Skin of body (tissue), 2 donors: ENCODE results near the gene AP1G1. TPM values are rescaled to one million over a fixed set of nuclear protein-coding genes. Genes with fewer than 3 reads are reported as not detected.
A peak's percentile ranks its signal among the peaks of the same experiment; 100 is the strongest.

Experiments
- DNase-seq: peaks from one replicate; lab custom pipeline; 2025; lab: John Stamatoyannopoulos, UW
- total RNA-seq: library from RNA; depleted of rRNA; stranded (reverse); fragments of >200 nt; gene quantifications from one replicate; pipeline ENCODE4 v1.2.3, GENCODE V29; 2014

The AP1G1 gene
- total RNA-seq, 1 donor from 2014 or later = 76.7 TPM

DNA sequence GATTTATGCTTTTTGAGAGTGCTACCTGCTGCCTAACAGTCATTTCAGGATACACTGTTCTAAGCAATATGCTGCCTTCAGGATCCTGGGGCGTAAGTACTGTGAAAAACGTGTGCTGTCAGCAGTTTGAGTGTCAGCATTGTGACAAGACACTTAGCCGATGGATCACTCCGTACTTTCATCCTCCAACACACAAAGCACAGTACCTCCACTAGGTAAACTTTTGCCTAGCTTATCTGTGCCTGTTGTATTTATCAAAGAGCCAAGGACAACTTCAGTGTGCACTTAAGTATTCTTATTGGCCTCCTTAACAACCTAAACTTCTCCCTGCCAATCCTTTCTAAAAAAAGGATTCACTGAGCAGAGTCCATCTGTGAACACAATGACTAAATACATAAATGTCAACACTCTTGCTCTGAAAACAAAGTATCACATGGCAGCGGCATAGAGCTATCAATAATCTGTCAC is 50.3 kb downstream of the AP1G1 start:
- no peak for DNase-seq

- DNase-seq = no peak
These were observed 54.0 kb downstream of the AP1G1 start for GRCh38 chr16:71754652-71755051.

GRCh38 chr16:71754108-71754507 is 54.5 kb downstream of the AP1G1 start:
- no peak for DNase-seq

DNA sequence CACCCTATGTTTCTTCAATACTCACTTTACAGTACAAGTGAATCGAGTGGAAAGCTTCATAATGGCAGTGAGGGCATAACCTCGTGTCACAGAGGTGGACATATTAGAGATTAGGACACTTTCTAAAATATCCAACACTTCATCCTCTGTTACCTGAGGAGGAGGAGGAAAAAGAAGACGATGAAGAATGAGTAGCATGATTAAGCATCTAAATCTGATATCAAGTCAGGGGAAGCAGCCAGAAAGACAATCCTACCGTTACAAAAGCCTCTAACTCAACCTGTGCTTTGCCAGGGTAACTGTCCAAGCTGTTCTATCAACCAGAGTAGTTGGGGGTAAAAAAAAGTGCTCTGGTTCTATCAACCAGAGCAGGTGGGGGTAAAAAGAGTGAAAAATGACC is 60.4 kb downstream of the AP1G1 start:
- no peak for DNase-seq

- no peak for DNase-seq
These were observed 62.1 kb downstream of the AP1G1 start for GRCh38 chr16:71746442-71747046.

GRCh38 chr16:71738855-71739254 is 69.8 kb downstream of the AP1G1 start:
- DNase-seq = no peak

- DNase-seq = no peak
These were observed 71.1 kb downstream of the AP1G1 start for GRCh38 chr16:71737501-71737900.

GRCh38 chr16:71734511-71734910 is 74.1 kb downstream of the AP1G1 start:
- no peak for DNase-seq

DNA sequence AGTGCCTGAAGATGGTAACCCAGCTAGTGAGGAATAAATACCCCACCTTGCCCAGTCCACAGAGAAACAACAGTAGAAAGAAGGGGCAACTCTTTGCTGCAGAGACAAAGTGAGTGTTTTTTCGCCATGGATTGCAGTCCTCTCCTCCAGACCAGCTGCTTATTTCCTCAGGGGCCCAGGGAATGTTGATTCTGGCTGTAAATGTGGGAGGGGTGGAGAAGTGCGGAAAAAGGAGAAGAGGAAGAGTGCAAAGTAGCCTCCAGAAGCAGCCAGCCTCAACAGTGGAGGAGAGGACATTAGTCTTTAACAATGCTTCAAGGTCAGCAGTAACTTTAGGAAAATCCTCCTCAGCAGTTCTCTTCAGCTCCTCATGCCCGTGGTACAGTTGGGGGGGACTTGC is 76.0 kb downstream of the AP1G1 start:
- no peak for DNase-seq

DNA sequence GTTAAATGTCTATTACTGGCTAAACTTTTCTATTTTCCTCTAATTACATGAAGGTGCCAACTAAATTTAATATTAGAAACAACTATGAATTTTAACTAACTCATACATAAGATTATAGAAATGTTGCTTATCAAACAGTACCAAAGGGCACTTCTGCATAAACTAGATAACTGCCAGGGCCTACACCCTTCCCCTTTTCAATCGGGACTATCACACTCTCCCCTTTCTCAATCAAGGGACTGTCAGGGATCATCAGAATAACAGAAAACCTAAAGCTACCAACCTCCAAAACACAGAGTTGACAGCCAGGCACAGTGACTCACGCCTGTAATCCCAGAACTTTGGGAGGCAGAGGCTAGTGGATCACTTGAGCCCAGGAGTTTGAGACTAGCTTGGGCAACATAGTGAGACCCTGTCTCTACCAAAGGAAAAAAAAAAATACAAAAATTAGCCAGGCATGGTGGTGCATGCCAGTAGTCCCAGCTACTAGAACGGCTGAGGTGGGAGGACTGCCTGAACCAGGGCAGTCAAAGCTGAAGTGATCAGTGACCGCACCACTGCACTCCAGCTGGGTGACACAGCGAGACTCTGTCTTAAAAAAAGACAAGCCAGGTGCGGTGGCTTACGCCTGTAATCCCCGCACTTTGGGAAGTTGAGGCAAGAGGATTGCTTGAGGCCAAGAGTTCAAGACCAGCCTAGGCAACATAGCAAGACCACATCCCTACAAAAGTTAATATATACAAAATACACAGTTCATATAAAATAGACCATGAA is 80.9 kb downstream of the AP1G1 start:
- DNase-seq = no peak

DNA sequence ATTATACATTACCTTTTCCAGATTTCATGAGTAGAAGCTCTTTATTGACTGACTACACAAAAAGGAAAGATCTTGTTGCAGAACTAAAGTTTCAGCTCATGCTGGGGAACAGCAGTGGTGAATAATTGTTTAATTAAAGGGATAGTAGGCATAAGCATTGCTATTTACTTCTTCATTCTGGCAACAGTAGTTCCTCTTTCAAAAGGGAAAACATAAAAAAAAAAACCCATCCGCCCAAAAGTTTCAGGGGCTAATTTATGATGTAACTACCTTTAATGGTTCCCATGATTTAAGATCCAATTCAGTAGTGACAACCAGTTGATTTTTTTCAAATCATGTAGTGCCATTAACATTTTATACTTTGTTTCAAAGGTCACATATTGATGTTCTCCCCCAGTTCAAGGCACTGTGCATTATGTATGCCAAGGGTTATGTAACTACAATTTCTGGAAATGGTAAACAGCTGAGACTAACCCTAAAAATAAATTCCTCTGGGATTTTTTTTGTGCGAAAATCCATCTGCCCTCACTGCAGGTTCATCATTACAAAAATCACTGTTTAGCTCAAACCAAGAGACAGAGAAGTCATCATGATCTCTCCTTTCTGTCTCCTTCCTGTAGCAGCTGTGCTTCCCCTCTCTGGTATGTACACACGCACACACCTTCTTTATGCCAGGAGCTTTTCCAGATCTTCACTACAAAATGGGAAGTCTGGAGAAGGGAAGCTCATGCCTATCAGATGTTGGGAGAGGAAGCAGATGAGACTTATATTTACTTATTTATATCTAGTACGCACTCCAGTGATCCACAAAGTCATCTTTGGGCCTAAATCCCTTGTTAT is 81.9 kb downstream of the AP1G1 start:
- DNase-seq = no peak

DNA sequence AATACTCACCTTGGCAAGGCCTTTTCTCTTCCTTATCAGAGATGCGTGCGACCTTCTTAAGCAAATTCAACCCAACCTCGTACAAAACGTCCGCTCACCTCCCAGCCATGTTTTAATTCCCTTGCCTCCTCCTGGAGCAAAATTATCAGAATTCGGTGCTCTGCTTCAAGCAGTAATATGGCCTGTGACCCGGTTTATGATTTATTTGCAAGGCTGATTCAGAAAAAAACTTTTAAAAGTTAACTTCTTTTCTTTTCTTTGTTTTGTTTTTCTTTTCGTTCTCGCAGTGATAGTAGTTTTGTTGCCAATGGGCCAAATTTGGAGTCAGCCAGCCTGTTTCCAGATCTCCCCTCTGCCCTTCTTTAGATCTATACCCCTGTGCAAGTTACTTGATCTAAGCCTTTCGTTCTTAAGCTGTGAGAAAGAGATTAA is 84.3 kb downstream of the AP1G1 start, which contains the start of gene PHLPP2:
TSS of gene PHLPP2 (minus strand) at position 382 of the 432 bp plus-strand sequence. CDS start 9,906 bp downstream, outside the sequence.
- no peak for DNase-seq

DNA sequence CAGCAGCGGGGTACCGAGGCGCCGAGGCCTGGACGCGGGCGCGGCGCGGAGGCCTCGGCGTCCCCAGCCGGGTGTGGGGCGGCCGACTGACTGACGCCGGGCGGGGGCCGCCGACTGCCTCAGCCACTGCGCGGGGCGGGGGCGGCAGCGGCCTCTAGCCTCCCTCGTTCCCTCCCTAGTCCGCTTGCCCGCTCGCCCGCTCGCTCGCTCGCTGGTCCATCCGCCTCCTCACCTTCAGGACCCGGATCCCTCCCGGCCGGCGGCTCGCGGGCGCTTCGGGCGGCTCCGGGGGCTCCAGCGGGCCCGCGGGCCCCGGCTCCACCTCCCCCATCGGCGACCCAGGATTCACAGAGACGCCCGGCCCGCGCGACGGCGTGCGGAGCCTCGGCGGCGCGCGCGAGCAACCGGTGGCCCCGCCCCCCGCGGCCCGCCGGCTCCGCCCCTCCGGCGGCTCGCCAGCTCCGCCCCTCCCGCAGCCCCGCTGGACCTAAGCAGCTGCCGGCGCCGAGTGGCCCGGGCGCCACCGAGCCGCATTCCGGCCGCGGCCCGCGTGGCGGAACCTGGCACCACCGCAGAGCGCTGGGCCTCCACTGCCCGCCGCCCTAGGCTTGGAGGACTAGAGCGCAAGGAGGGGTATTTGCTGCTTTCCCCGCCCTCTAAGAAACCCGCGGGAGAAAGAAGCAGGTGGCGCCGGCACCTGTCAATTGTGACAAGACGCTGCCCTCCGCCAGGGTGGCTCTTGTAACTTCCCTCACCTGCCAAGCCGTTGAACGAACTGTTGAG is 84.9 kb downstream of the AP1G1 start:
- DNase-seq = peak; percentile 41

- peak; percentile 39 for DNase-seq
These were observed 85.7 kb downstream of the AP1G1 start for GRCh38 chr16:71722801-71723536.

- no peak for DNase-seq
These were observed 87.4 kb downstream of the AP1G1 start for GRCh38 chr16:71721066-71721740.

DNA sequence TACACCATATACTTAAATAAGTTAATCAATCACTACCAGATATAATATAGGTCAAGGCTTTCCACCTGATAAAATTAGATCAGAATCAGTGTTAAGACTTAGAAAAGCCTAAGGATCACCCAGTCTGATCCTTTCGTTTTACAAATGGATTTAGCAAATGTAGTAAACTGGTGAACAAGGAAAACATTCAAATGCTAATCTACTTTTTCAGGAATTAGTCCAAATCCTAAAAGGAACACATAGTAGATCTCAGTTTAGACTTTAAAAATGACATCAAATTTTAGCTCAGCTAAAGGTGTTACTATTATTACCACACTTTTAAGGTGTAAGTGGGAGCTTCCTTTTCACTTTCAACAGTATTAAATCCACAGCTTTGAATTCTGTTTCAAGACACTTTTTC is 96.1 kb downstream of the AP1G1 start:
- no peak for DNase-seq

- DNase-seq = no peak
These were observed 96.8 kb downstream of the AP1G1 start for GRCh38 chr16:71711789-71712188.

DNA sequence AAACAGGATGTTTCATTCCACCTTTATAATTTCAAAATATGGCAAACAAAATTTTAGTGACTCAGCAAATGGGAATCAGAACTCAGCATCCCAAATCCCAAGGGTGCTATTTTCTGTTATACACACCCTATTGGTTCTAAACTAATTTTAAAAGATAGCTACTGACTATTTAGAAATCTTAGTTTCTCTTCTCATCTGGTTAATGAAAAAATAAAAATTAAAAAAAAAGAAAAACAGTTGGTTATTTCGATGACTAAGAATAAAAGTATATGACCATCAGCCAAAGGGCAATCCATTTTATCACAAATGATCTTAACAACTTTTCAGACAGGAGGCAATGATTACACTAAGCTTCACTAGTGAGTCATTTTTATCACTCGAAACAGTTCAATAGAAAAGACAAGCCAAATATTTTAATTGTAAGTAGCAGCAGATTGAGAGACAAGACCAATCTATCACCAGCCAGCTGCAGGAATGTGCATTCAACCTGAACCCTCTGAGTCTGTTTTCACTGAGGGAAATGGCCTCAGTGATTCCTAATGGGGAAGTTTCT is 99.3 kb downstream of the AP1G1 start:
- DNase-seq = no peak

GRCh38 chr16:71708696-71709095 is 99.9 kb downstream of the AP1G1 start:
- no peak for DNase-seq

DNA sequence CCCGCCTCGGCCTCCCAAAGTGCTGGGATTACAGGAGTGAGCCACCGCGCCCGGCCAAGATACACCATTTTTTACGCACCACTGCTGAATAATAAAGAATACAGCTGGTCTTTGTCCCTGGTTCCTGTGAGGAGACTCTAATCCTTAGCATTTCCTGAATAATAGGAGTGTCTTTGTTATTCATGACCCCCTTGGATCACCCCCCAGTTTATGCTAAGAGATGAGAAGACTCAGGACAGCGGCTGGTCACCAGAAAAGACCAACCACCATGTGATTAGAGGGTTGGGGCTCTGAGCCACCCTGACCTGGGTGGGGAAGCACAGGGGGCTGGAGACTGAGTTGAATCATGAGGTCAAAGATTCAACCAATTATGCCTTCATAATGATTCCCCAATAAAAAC is 101.4 kb downstream of the AP1G1 start:
- no peak for DNase-seq
